HL-60/S4 treated with phorbol 12-myristate 13-acetate at 8.2 ng/mL for 4 days and 3 days (cell line): ENCODE results near the gene PRUNE2.
"Not testable (repeated sequence)": the region's sequence is repeated elsewhere in the genome, so short reads cannot be mapped to it uniquely, and the experiment has no call there.

ENCODE experiments used
- in situ Hi-C: fragments of 300-500 bp; cut with MboI; formaldehyde crosslinking; loops from 2 replicates; pipeline ENCODE4 v1.15.0; 2022; ENCODE audit warnings: low sequenced_read_pairs

PRUNE2 gene

DNA sequence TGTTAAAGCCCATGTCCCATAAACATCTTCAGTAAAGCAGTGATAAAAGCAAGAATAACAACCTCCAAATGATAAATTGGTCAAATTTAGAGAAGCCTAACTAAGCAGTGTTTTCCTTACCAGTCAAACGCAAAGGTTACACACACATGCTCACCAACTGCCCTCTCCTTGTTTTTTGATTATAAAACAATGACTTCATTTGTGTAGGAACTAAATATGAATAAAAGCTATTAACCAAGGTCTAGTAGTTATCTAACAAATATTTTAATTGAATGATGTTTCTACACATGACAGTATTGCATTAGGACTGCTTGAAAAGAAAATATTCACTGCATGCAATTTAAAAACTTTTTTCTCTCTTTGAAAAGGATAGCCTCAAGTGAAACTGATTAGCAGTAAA lies 105.0 kb downstream of the PRUNE2 start:
- in situ Hi-C loops: no loop called here

DNA sequence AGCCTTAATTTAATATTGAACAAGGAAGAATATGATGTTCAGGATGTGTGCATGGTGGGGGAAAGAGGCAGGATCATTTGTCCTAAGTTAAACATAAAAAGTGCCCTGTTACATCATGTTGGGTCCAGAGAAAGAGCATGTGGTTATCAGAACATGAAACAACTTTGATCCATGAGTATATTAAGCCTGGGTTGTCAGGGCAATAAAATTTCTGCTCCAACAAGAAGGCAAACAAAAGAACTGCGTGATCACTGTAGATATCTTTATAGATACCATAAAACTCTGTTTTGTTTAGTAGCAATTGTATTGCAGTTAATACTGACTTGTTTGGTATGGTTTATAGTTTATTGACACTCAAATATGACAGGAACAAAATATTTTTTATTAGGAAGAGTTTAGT lies 106.4 kb downstream of the PRUNE2 start:
- in situ Hi-C loops: no loop called here

DNA sequence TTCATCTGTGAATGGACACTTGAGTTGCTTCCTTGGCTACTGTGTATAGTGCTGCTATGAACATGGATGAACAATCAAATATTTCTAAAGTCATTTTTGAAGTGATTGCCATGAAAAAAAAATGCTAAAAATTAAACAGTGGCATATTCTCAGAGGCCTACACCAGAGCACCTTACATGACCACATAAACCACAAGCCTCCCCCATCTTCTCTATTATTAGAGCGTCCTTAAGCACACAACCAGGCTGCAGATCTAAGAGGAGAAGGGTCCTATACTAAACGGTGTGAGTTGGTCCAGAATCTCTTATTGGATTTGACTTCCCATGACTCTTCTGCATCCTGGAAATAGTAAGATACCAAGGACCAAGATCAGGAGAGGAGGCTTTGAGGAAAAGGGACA lies 107.4 kb downstream of the PRUNE2 start:
- in situ Hi-C loops: no loop called here

DNA sequence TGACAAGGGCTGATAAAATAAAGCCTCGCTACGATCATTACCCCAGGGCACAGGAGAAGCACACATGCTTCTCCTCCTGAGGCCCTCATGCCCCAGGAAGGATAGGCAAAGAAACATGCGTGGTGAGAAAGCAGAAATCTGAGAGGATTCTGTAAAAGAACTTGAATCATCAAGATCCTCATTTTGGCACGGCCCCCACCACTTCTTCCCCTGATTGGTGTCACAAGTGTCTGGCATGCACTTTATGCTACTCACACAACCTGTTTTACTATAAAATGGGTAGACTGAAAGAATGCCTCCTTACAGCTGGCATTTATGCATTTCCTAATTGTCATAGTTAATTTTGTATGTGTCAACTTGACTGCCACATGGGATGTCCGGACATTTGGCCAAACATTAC lies 109.6 kb downstream of the PRUNE2 start:
- in situ Hi-C loops: no loop called here

DNA sequence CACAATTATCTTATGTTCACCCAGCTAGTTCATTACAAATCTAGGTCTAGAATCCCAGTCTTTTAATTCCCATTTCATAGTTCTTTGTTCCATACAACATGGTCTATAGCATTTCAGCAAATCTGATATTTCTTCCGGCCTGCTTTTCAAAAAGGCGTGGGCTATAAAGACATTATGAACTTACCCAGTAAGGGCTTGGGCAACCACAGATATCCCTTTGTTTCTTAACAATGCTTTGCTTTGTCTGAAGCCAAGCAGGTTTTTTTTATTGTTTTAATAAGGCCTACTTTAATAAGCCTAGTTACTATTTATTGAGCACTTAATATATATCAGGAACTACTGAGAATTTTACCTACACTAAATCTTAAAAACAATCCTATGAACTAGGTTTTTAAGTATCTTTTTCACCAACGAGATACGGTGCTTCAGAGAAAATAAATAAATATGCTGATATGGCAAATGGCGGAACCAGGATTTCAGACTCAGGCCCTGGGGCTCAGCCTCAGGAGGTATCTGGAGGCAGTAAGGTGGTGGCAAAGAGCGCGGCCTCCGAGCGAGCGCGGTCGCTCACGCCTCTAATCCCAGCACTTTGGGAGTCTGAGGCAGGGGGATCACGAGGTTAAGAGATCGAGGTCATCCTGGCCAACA lies 112.0 kb downstream of the PRUNE2 start:
- in situ Hi-C loops: no loop called here

DNA sequence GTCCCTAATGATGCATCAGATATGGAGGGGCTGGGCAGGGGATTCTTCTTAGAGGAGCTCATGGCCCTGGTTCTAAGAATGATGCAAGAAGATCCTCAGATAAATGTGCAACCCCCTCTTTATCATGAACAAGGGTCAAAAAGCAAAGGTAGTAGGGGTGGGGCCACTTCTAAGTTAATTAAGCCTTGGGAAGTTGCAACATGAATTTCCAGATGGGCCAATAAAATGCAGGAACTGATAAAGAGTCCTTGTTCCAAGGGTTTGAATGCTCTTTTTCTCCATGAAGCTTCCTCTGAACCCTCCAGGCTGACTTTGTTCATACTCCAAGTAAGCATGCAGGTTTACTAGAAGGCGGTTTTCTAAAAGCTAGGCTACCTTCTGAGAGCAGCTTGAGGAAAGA lies 116.1 kb downstream of the PRUNE2 start:
- in situ Hi-C loops: no loop called here

DNA sequence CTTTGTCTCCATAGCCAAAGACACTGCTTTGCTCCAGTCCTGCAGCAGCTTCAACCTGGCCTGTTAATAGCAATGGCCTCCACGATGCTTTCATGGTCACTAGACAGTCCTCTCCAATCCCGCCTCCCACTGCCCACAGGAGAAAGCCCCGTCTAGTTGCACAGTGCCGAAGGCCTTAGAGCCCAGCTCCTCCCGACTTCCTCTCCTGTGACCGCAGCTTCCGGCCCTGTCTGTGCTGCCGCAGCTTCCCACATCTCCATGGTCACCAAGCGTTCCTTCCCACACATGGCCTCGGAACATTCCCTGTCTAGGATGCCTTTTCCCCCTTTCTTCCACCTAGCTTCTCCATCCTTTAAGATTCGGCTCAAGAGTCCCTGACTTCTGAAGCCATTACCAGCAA lies 118.2 kb downstream of the PRUNE2 start:
- in situ Hi-C loops: no loop called here

DNA sequence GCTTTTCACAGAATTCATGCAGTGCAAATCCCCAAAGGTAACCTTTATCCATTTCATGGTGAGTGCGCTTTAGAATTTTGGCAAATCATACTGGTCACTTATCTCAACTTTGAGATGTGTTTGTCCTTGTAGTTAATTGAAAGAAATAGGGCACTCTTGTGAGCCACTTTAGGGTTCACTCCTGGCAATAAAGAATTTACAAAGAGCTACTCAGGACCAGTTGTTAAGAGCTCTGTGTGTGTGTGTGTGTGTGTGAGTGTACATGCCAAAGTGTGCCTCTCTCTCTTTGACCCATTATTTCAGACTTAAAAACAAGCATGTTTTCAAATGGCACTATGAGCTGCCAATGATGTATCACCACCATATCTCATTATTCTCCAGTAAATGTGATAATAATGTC lies 120.4 kb downstream of the PRUNE2 start:
- in situ Hi-C loops: no loop called here

DNA sequence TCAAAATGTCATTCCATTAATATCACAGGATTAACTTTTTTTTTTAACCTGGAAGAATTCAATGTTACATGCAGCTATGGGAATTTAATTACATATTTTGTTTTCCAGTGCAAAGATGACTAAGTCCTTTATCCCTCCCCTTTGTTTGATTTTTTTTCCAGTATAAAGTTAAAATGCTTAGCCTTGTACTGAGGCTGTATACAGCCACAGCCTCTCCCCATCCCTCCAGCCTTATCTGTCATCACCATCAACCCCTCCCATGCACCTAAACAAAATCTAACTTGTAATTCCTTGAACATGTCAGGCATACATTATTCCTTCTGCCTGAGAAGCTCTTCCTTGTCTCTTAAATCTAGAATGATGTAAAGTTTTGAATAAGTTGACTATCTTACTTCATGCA lies 121.0 kb downstream of the PRUNE2 start:
- in situ Hi-C loops: no loop called here

DNA sequence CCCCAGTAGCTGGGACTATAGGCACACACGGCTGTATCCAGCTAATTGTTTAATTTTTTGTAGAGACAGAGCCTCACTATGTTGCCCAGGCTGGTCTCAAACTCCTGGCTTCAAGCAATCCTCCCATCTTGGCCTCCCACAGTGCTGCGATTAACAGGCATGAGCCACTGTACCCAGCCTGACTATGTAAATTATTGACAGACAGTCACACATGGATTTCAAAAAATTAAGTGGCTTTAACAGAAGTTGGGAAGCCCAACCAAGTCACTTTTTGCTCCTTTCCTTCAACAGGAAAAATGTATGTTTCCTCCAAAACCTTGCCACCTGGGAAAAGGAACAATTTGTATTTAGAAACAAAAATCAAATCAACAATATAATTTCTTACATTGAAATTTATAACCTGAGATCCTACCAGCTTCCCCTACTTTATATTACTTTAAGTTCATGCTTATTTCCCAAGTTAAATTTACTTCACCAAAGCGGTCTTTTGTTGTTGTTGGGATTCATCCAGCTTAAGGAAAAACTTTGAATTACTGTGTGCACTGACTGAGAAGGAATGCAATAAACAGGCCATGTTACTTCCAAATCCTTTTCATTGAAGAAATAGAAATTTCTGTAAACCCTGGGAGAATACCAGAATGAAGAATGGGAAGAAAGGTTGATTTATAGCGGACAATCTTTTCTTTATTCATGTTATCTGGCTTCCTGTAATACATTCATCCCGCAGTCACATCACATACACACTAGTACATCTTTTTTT lies 133.0 kb downstream of the PRUNE2 start:
- in situ Hi-C loops: no loop called here

DNA sequence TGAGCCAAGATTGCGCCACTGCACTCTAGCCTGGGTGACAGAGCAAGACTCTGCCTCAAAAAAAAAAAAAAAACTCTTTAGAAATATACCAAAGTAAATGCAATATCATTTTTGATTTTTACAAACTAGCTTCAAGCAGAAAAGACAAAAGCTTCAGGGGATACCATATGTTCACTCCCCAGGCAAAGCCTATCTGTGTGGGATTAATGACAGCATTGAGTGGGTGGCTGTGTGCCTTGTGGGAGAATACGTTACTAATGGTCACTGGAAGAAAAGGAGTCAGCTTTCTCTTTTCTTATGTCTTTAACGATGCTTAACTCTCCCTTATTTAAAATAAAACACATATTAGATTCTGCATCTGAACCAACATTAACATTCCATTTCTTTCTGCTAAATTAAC lies 139.8 kb downstream of the PRUNE2 start:
- in situ Hi-C loops: no loop called here

DNA sequence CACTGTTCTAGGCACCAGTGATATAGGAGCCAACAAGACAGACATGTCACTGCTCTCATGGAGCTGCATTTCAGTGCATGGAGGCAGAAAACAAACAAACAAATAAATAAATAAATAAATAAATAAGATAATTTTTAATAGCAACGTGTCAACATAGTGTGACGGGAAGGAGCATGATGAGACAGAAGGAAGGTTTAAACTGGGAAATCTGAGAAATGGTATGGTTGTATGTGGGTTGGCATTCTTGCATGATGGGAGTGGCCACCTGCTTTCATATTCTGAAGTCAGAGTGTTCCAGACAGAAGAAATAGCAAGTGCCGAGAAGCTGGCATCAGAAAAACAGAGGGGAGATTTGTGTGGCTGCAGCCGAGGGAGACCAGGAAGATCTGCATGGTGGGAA lies 141.8 kb downstream of the PRUNE2 start, which contains the start of gene PCA3:
Gene PCA3 (plus strand): TSS at position 301 of the 400 bp plus-strand sequence.
- in situ Hi-C loops: no loop called here

DNA sequence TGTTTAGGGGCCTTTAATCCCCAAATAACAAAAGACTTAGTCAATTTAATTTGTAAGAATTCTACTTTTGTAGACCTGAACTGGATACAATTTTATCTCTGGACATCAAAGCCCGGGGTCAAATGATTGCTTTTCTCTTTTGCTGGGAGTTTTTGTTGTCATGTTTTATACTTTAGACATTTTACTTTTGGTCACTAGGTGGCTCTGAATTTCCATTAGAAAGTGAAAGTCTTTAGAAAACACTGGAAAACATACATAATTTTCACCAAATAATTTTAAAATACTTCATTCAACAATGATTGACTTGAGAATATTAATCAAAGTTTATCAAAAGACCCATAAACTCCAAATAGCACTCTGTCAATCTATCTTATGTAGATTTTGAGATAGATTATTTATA lies 144.5 kb downstream of the PRUNE2 start:
- in situ Hi-C loops: no loop called here

DNA sequence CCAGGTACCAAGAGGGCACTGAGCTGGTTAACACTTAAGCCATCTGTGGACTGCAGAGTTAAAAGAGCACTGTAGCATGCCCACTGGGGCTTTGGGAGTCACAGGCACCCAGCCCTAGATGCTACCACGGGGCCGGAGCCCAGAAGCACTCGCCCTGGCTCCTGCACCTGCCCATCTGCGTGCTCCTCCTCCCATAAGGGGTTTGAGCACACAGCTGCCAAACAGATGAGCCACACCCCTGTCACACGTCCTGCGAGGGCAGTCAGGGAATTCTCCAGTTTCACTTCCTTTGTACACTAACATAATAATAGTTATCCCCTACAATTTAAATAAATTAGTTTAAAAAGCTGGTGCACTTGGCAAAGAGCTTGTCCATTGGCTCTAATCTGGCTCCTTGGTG lies 146.2 kb downstream of the PRUNE2 start:
- in situ Hi-C loops: no loop called here

DNA sequence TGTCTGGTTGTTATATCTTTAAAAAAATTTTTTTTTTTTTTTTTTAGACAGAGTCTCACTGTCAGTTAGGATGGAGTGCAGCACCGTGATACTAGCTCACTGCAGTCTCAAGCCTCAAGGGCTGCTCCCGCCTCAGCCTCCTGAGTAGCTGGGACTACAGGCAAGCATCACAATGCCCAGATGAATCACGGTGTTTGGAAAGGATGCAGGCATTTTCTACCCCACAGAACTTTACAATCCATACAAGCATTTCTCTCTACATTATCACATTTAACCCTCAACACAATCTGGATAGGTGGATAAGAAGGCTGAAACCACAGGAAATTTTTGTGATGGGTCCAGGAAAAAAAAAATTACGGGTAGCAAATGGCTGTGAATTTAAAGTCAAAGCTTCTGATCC lies 147.4 kb downstream of the PRUNE2 start:
- in situ Hi-C loops: no loop called here

DNA sequence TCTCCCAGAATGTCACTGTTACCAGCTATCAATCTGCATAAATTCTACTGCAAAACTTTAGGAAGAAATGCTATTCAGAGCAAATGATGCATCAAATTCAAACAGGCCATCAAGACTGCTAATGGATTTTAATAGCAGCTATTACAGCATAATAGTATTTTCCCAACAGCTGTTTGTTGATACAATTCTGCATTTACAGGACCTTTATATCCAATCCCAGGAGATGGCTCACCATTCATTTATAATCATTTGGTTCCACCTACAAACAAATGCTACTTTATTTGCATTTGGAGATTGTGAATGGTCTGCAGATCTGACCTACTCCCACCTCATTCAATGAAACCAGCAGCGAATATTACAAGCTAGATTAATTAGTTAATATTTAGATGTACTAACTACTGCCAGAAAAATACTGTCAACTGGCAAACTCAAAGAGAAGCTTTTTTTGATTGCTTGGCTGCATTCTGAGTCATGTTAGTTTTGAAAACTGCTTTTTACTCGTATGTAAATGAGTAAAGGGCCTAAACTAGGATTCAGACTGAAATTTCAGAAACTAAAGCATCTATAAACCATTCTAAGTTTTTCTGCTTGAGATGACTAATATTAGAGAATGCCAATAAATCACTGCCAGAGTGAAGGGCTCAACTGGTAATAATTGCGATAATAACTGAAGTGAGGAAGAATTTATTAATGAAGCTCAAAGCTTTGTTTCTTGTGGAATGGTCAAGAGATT lies 148.8 kb downstream of the PRUNE2 start:
- in situ Hi-C loops: no loop called here

DNA sequence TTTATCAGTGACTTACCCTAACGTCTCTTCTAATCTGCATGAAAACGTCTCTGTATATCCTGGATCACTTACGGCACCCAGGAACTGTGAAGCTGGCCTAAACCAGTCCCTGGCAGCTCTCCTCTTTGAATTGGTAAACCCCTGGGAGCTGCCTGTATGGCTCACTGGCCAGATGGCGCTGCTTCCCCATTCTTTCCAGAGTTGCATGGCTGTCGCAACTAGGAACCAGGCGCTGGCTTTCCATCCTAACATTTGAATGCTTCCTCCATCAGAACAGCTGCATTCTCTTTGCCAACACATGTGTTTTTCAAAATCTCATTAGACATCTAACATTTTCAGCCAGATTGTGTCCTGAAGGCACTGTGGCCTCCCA lies 149.7 kb downstream of the PRUNE2 start:
- in situ Hi-C loops: no loop called here

DNA sequence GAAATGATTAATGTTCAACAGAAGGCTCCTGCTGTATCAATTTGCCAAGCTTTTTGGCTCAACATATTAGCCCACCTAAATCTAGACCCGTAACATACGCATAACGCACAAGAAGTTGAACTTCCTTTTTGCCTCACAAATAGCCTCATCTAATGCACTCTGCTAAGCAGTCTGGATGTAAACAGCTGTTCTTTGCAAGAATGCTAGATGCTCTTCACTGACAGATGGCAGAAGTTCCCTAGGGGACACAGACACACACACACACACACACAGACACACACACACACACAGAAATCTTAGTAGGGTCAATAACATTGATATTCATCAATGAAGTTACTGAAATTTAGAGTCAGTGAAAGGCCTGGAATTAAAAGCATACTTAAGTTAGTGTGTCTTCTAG lies 154.9 kb downstream of the PRUNE2 start:
- in situ Hi-C loops: no loop called here

DNA sequence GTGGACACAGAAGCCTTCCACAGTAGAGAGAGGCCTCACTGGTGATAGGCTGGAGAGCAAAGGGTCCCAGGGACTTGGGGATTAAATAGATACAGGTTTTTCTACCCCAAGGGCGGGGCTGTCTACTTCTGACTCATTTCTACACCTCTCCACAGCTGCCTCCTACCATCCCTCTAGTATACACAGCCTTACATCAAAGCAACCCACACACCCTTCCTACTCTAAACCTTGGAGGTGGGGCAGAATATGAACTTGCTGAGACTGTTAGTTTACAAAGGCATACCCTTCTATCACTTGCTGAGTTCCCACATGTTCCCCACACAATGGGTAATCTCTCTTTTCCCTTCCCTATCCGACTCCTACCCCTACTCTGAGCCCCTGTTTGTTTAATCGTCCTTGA lies 161.6 kb downstream of the PRUNE2 start:
- in situ Hi-C loops: no loop called here

DNA sequence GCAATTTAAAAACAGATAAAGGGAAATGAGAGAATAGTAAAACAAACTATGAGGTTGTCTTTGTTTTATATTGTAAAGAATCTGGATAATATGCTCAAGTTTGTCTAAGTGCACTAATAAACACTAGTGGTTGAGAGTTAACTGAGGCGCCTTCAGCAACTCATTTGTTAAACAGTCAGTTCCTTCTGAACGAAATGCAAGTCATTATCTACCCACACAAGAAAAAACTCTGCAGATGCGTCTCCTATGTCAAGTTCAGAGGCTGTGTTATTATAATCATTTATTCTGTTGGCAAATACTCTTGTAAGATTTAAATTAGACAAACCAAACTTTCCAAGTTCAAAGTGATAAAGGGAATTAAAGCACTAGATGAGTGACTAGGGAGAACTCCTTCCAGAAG lies 162.0 kb downstream of the PRUNE2 start:
- in situ Hi-C loops: no loop called here

DNA sequence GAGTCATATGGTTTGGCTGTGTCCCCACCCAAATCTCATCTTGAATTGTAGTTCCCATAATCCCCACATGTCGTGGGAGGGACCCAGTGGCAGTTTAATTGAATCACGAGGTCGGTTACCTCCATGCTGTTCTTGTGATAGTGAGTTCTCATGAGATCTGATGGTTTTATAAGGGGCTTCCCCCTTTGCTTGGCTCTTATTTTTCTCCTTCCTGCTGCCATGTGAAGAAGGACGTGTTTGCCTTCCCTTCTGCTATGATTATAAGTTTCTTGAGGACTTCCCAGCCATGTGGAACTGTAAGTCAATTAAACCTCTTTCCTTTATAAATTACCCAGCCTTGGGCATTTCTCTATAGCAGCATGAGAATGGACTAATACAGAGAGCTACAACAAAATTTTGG lies 163.0 kb downstream of the PRUNE2 start:
- in situ Hi-C loops: not testable (repeated sequence)

DNA sequence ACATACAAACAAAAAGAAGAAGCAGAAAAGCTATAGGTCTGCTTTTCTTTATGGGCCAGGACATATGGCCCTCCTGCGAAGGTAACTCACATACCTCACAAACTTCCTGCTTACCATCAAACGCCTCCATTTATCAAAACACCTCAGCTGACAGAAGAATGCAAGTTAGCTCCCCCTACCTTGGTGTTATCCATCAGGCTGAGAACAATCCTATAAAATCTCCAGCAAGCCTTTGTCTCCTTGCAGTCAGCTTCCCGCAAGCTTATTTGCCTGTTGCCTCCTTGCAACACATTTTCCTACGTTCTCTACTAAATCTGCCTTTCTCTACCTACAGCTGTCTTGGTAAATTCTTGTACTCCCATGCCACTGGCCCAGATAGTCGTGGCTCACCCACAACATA lies 164.4 kb downstream of the PRUNE2 start:
- in situ Hi-C loops: no loop called here
